KMS-11 (cell line): ENCODE data around the gene CISD3.
A peak's percentile ranks its signal among the peaks of the same experiment; 100 is the strongest.

Experiments used
- H2AFZ ChIP-seq: fragments of 200-600 bp; sonication (generic); 2 replicates; pipeline ENCODE4 v1.6.1; 2016; ENCODE audit warnings: antibody characterized with exemption, mixed run types, low read depth
- H3K27ac ChIP-seq: fragments of 200-600 bp; sonication (generic); 2 replicates; pipeline ENCODE4 v1.6.1; 2016; ENCODE audit warnings: mild to moderate bottlenecking, mixed run types
- H3K27me3 ChIP-seq: fragments of 200-600 bp; sonication (generic); 2 replicates; pipeline ENCODE4 v1.6.1; 2017; ENCODE audit warnings: mild to moderate bottlenecking, low read depth, mixed run types, moderate library complexity; ENCODE audit not compliant: insufficient read depth
- H3K36me3 ChIP-seq: fragments of 200-600 bp; sonication (generic); 2 replicates; pipeline ENCODE4 v1.6.1; 2017; ENCODE audit warnings: mild to moderate bottlenecking, mixed run types; ENCODE audit not compliant: insufficient read depth
- H3K4me1 ChIP-seq: fragments of 200-600 bp; sonication (generic); 2 replicates; pipeline ENCODE4 v1.6.1; 2016; ENCODE audit warnings: mild to moderate bottlenecking, low read depth, mixed run types; ENCODE audit not compliant: poor library complexity, severe bottlenecking
- H3K4me2 ChIP-seq: fragments of 200-600 bp; sonication (generic); 2 replicates; pipeline ENCODE4 v1.7.0; 2016; ENCODE audit warnings: mild to moderate bottlenecking, mixed run types
- H3K4me3 ChIP-seq: fragments of 200-600 bp; sonication (generic); IDR thresholded peaks from 2 replicates; pipeline ENCODE4 v1.6.1; 2017; ENCODE audit warnings: low read depth, low read length, mixed read lengths; ENCODE audit not compliant: insufficient read depth
- H3K79me2 ChIP-seq: fragments of 200-600 bp; sonication (generic); 2 replicates; pipeline ENCODE4 v1.6.1; 2016; ENCODE audit warnings: low read depth, mixed run types; ENCODE audit not compliant: insufficient read depth
- H3K9ac ChIP-seq: fragments of 200-600 bp; sonication (generic); 2 replicates; pipeline ENCODE4 v1.6.1; 2016; ENCODE audit warnings: mild to moderate bottlenecking, mixed run types
- H4K20me1 ChIP-seq: fragments of 200-600 bp; sonication (generic); 2 replicates; pipeline ENCODE4 v1.6.1; 2016; ENCODE audit warnings: mild to moderate bottlenecking, mixed run types; ENCODE audit not compliant: insufficient read depth
- TF ChIP-seq, protein P1 (sequence below): fragments of 200-600 bp; sonication (generic); conservative IDR thresholded peaks from 2 replicates; pipeline ENCODE4 v1.6.1; 2017; ENCODE audit warnings: low read depth, mild to moderate bottlenecking, antibody characterized with exemption, low read length, moderate library complexity, mixed read lengths

Gene CISD3, protein sequence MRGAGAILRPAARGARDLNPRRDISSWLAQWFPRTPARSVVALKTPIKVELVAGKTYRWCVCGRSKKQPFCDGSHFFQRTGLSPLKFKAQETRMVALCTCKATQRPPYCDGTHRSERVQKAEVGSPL

DNA sequence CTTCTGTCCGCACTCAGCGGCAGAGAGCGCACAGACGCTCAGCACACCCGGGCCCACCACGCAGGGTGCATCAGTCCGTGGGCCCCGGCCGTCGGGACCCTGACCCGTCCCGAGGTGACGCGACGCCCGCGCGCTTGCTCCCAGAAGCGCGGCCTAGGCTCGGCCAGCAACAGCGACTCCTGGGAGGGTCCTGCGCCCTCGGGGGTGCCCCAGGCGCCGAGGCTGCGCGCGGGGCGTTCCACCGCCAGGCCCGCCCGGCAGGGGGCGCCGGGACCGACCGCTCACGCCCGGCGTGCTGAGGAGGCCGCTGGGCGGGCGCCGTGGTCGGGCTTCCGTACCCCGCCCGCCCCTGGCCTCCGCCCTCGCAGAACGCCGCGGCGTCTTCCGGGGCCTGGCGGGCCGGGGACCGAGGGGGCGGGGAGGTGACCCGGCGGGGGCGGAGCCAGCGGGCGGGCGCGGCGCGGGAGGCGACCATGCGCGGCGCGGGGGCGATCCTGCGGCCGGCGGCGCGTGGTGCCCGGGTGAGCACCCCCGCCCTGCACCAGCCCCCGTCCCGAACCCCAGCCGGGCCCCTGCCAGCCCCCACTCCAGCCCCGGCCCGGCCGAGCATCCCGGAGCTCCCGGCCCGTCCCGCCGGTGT lies at the start of gene CISD3:
TSS of gene CISD3 (plus strand) at position 456 of the 640 bp plus-strand sequence. CDS start at position 474, 18 bp downstream.
- H3K4me1 ChIP-seq, result peaks cover 20% of the 10 kb centered on the region
- H3K27ac ChIP-seq, result peak within 1 kb of the TSS; percentile 35
- TF ChIP-seq, protein P1, sequence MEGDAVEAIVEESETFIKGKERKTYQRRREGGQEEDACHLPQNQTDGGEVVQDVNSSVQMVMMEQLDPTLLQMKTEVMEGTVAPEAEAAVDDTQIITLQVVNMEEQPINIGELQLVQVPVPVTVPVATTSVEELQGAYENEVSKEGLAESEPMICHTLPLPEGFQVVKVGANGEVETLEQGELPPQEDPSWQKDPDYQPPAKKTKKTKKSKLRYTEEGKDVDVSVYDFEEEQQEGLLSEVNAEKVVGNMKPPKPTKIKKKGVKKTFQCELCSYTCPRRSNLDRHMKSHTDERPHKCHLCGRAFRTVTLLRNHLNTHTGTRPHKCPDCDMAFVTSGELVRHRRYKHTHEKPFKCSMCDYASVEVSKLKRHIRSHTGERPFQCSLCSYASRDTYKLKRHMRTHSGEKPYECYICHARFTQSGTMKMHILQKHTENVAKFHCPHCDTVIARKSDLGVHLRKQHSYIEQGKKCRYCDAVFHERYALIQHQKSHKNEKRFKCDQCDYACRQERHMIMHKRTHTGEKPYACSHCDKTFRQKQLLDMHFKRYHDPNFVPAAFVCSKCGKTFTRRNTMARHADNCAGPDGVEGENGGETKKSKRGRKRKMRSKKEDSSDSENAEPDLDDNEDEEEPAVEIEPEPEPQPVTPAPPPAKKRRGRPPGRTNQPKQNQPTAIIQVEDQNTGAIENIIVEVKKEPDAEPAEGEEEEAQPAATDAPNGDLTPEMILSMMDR, result peak; percentile 58; the same call in 1 of the 2 replicates
- peak within 1 kb of the TSS; percentile 96 for H2AFZ ChIP-seq
- peaks cover 12% of the 10 kb centered on the region; the same call in 1 of the 2 replicates for H3K79me2 ChIP-seq
- no peaks in the 10 kb centered on the region for H3K27me3 ChIP-seq
- H3K36me3 ChIP-seq, result no peaks in the 10 kb centered on the region
- peak within 1 kb of the TSS; percentile 94 for H3K4me2 ChIP-seq
- peak within 1 kb of the TSS; percentile 83 for H3K9ac ChIP-seq
- no peaks in the 10 kb centered on the region for H4K20me1 ChIP-seq
- H3K4me3 ChIP-seq, result peak within 1 kb of the TSS; percentile 59

DNA sequence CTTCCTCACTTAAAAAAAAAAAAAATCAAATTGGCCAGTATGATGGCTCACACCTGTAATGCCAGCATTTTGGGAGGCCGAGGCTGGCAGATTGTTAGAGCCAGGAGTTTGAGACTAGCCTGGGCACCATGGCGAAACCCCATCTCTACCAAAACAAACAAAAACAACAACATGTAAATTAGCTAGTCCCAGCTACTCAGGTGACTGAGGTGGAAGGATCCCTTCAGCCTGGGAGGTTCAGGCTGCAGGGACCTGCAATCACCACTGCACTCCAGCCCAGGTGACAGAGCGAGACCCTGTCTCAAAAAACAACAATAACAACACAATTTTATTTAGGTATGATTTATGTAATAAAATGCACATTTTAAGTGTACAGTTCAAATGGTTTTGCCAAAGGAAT lies 49.0 kb upstream of the CISD3 start:
- H3K27me3 ChIP-seq, result no peaks in the 10 kb centered on the region
- H2AFZ ChIP-seq, result no peak overlapping the region
- no peak overlapping the region for H3K4me2 ChIP-seq
- no peaks in the 10 kb centered on the region for H4K20me1 ChIP-seq
- H3K36me3 ChIP-seq, result no peaks in the 10 kb centered on the region
- peaks cover 25% of the 10 kb centered on the region for H3K4me1 ChIP-seq
- no peak overlapping the region for H3K27ac ChIP-seq
- no peaks in the 10 kb centered on the region for H3K79me2 ChIP-seq
- no peak overlapping the region for H3K9ac ChIP-seq
- no peak overlapping the region for H3K4me3 ChIP-seq
- TF ChIP-seq, protein P1, result no peak

DNA sequence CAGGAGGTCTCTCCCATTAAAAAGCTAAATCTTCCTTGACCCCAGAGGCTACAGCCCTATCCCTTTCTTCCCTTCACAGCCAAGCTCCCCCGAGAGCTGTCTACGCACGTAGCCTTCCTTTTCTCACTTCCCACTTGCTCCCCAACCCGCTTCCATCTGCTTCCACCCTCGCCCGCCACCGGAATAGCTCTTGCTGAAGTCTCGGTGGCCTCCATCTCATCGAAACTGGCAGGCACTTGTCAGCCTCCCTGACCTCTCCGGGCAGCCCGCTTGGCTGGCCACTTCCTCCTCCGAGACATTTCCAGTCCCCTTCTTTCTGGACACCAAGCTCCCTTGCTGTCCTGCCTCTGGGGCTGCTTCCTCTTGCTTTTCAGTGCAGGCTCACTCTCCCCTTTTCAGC lies 44.6 kb upstream of the CISD3 start:
- no peak overlapping the region for H3K27ac ChIP-seq
- no peak overlapping the region for H3K4me3 ChIP-seq
- TF ChIP-seq, protein P1, result no peak
- no peak overlapping the region for H2AFZ ChIP-seq
- peaks cover 3% of the 10 kb centered on the region for H3K4me1 ChIP-seq
- H3K36me3 ChIP-seq, result no peaks in the 10 kb centered on the region
- no peak overlapping the region for H3K9ac ChIP-seq
- no peak overlapping the region for H3K4me2 ChIP-seq
- no peaks in the 10 kb centered on the region for H3K79me2 ChIP-seq
- no peaks in the 10 kb centered on the region for H3K27me3 ChIP-seq
- no peaks in the 10 kb centered on the region for H4K20me1 ChIP-seq

DNA sequence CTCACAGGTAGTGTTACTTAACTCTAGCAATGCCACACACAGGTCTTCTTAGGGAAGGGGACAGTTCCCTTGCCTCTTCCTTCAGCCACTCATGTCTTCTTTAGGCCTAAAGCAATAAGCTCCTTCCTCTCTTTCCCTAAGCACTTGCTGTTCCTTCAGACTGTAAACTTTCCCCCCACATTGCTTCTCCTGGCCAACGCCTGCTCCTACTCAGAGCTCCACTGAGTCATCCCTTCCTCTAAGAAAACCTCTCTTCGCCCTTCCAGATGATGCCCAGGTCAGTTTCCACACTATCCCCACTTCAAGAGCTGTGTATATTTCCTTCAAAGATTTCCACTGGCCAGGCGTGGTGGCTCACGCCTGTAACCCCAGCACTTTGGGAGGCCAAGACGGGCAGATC lies 42.9 kb upstream of the CISD3 start:
- Histone ChIP-seq H3K36me3 (no peaks in the 10 kb centered on the region), H3K4me2 (no peak overlapping the region), H3K4me3 (no peak overlapping the region), H3K27ac (no peak overlapping the region), H3K79me2 (no peaks in the 10 kb centered on the region), H2AFZ (no peak overlapping the region), H3K27me3 (no peaks in the 10 kb centered on the region), H3K4me1 (no peaks in the 10 kb centered on the region), H4K20me1 (no peaks in the 10 kb centered on the region), H3K9ac (no peak overlapping the region)
- TF ChIP-seq, protein P1, result no peak
